Activated CD4-positive, alpha-beta T cell treated with anti-CD3 and anti-CD28 coated beads, Interleukin-2, amount 50 U/mL, for 4 hours (primary cell): ENCODE measurements around the gene STARD6.
A peak's percentile ranks its signal among the peaks of the same experiment; 100 is the strongest.
"Not testable (repeated sequence)": the region's sequence is repeated elsewhere in the genome, so short reads cannot be mapped to it uniquely, and the experiment has no call there.

Experiments
- DNase-seq, 2 experiments: peaks; one replicate each; pipeline ENCODE4 v3.0.0-alpha.2; 2020

The STARD6 gene

GRCh38 chr18:54335638-54336173 is 22.0 kb downstream of the STARD6 start:
- DNase-seq, result peak in 1 of 2 experiments; percentile 3

- DNase-seq, result no peak
These were observed 26.7 kb downstream of the STARD6 start for GRCh38 chr18:54330768-54331548.

GRCh38 chr18:54329787-54330186 is 27.9 kb downstream of the STARD6 start:
- DNase-seq, result no peak

- DNase-seq, result no peak
These were observed 29.8 kb downstream of the STARD6 start for GRCh38 chr18:54327818-54328217.

GRCh38 chr18:54323970-54324369 is 33.7 kb downstream of the STARD6 start:
- DNase-seq, result no peak

GRCh38 chr18:54323561-54323960 is 34.1 kb downstream of the STARD6 start:
- no peak for DNase-seq

GRCh38 chr18:54316071-54316820 is 41.4 kb downstream of the STARD6 start:
- DNase-seq, result no peak

GRCh38 chr18:54309564-54309963 is 48.1 kb downstream of the STARD6 start:
- DNase-seq, result not testable (repeated sequence)

- DNase-seq, result no peak
These were observed 54.2 kb downstream of the STARD6 start for GRCh38 chr18:54303408-54303807.

- DNase-seq, result not testable (repeated sequence)
These were observed 58.7 kb downstream of the STARD6 start for GRCh38 chr18:54298991-54299390.

- no peak for DNase-seq
These were observed 61.6 kb downstream of the STARD6 start for GRCh38 chr18:54296062-54296461.

GRCh38 chr18:54294274-54294673 is 63.4 kb downstream of the STARD6 start:
- no peak for DNase-seq

GRCh38 chr18:54284981-54285785 is 72.5 kb downstream of the STARD6 start:
- peak; percentile 37 to 44 for DNase-seq

- no peak for DNase-seq
These were observed 73.1 kb downstream of the STARD6 start for GRCh38 chr18:54284535-54284934.

- no peak for DNase-seq
These were observed 77.5 kb downstream of the STARD6 start for GRCh38 chr18:54280220-54280569.

- DNase-seq, result no peak
These were observed 78.0 kb downstream of the STARD6 start for GRCh38 chr18:54279477-54280219.

- DNase-seq, result no peak
These were observed 79.0 kb downstream of the STARD6 start for GRCh38 chr18:54278615-54279014.

- no peak for DNase-seq
These were observed 79.8 kb downstream of the STARD6 start for GRCh38 chr18:54277899-54278298.
